NCI-H1092 (cell line): ENCODE measurements around the gene CHN2.
"Not testable (repeated sequence)": the region's sequence is repeated elsewhere in the genome, so short reads cannot be mapped to it uniquely, and the experiment has no call there.

ENCODE experiments used
- DNase-seq: peaks from one replicate; lab custom pipeline; 2025; lab: John Stamatoyannopoulos, UW

The CHN2 gene

GRCh38 chr7:29496355-29497020, 301.9 kb downstream of the CHN2 start:
- DNase-seq: no peak

- no peak for DNase-seq
Measured at GRCh38 chr7:29499932-29500331, 305.4 kb downstream of the CHN2 start.

DNA sequence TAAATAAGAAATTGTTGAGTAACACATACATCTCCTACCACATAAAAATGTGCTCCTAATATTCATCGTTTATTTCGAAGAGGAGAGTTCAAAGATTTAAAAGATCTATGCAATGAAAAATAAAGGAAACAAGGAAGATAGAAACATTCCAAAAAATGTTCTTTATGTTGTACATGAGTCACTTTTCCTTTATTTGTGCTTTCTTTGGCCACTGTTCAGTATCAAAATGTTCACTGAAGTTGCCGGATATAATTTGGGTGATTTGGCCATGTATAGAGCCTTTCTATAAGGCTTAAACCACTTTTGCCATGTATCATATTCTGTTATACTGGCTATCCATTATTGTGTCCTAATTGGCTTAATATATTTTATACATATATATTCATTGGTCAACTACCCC, 306.1 kb downstream of the CHN2 start:
- DNase-seq: no peak

GRCh38 chr7:29502133-29502532, 307.6 kb downstream of the CHN2 start:
- DNase-seq: no peak

- DNase-seq: no peak
Measured at GRCh38 chr7:29505931-29506330, 311.4 kb downstream of the CHN2 start.

DNA sequence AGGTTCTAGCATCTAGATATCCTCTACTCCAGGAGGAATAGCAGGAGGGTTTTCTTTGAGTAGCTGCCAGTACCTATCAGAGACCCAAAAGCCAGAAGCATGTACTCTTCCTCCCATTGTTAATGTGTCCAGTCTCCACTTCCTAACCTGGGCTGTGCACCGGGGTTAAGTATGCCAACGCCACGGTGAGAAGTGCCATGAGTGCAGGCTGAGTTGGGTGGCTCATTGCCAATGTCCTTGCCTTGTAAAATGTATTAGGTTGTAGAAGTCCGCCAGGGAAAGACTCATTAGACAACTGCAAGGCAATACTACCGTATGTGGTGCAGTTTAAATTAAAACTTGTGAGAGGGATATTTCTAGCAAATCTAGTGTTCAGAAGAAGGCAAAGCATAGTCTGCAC, 314.0 kb downstream of the CHN2 start:
- DNase-seq: no peak

DNA sequence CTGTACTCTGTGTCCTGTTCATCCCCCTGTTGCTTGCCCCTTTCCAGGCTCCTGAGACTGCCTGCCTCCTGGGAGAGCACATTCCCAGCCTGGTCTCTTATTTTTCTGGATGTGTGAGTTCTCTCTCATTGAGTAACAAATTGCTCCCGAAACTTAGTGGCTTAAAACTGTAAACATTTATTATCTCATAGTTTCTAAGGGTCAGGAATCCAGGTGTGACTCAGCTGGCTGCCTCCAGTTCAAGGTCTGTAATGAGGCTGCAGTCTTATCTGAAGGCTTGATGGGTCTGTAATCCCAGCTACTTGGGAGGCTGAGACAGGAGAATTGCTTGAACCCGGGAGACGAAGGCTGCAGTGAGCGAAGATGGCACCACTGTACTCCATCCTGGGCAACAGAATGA, 315.5 kb downstream of the CHN2 start:
- no peak for DNase-seq

GRCh38 chr7:29511337-29511736, 316.8 kb downstream of the CHN2 start:
- no peak for DNase-seq

DNA sequence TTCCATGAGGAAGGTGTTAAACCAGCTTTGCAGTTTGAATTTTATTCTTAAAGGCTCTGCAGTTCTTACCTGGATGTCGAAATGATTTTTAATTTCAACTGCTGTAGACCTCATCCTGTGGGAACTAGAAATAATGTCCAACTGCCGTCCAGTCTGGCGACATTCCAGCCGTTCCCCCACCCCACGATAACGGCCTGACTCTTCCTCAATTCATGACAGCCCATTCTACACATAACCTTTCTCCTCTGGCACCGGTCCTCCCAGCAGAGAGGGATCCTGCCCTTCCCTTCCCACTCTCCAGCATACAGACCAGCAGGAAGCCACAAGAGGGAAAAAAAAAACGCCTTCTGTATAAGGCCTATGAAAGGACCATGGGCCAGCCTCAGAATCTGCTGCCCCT, 317.3 kb downstream of the CHN2 start:
- DNase-seq: no peak

GRCh38 chr7:29516491-29516890, 321.9 kb downstream of the CHN2 start:
- no peak for DNase-seq

- no peak for DNase-seq
Measured at GRCh38 chr7:29518616-29519015, 324.0 kb downstream of the CHN2 start.

- no peak for DNase-seq
Measured at GRCh38 chr7:29523728-29524127, 329.2 kb downstream of the CHN2 start.

DNA sequence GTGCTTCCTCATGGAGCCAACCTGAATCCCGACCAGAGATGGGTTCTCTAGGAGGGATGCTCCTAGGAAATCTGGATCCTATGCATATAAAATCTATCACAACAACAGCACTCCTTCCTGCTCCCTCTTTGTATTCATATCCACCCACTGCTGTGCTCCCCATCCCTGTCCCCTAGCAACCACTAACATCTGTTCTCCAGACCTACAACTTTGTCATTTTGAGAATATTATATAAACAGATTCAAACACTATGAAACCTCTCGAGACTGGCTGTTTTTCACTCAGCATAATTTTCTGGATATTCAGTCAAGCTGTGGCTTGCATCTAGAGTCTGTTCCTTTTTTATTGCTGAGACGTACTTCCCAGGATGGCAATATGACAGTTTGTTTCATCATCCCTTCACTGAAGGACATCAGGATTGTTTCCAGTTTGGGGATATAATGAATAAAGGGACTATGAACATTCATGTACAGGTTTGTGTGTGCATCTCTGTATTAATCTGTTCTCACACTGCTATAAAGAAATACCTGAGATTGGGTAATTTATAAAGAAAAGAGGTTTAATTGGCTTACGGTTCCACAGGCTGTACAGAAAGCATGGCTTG, 333.0 kb downstream of the CHN2 start:
- no peak for DNase-seq

GRCh38 chr7:29528526-29528925, 334.0 kb downstream of the CHN2 start:
- DNase-seq: not testable (repeated sequence)
